Trophoblast cell (in vitro differentiated cells and primary cell): Measurements from ENCODE around the gene SPACDR.
A peak's percentile ranks its signal among the peaks of the same experiment; 100 is the strongest.

Experiments used
- DNase-seq, 2 donors: peaks; one replicate each; pipeline ENCODE4 v3.0.0-alpha.2; 2016
- H2AFZ ChIP-seq: 2 replicates; pipeline ENCODE4 v1.6.1; 2013; ENCODE audit warnings: low read length, moderate library complexity, mild to moderate bottlenecking; ENCODE audit not compliant: insufficient read depth, poor library complexity
- H2AK5ac ChIP-seq: 2 replicates; pipeline ENCODE4 v1.6.1; 2013; ENCODE audit warnings: mild to moderate bottlenecking, low read length
- H2BK120ac ChIP-seq: 2 replicates; pipeline ENCODE4 v1.6.1; 2013; ENCODE audit warnings: low read length, mild to moderate bottlenecking, moderate library complexity; ENCODE audit not compliant: insufficient read depth, poor library complexity
- H2BK12ac ChIP-seq: 2 replicates; pipeline ENCODE4 v1.6.1; 2013; ENCODE audit warnings: mild to moderate bottlenecking, low read length, moderate library complexity
- H2BK5ac ChIP-seq: 2 replicates; pipeline ENCODE4 v1.6.1; 2013; ENCODE audit warnings: low read length, low read depth, moderate library complexity, mild to moderate bottlenecking; ENCODE audit not compliant: poor library complexity
- H3K14ac ChIP-seq: 2 replicates; pipeline ENCODE4 v1.6.1; 2013; ENCODE audit warnings: mild to moderate bottlenecking, low read length
- H3K18ac ChIP-seq: 2 replicates; pipeline ENCODE4 v1.6.1; 2013; ENCODE audit warnings: mild to moderate bottlenecking, low read length
- H3K23ac ChIP-seq: 2 replicates; pipeline ENCODE4 v1.6.1; 2013; ENCODE audit warnings: low read length
- H3K27ac ChIP-seq: 2 replicates; pipeline ENCODE4 v1.5.1; 2013; ENCODE audit warnings: low read depth, mild to moderate bottlenecking, inconsistent platforms, low read length, moderate library complexity
- H3K27me3 ChIP-seq: 2 replicates; pipeline ENCODE4 v1.6.1; 2013; ENCODE audit warnings: inconsistent platforms, mild to moderate bottlenecking, low read length, moderate library complexity; ENCODE audit not compliant: insufficient read depth
- H3K36me3 ChIP-seq, 2 experiments: 1 replicate in 1 of 2; 2 replicates in 1 of 2; pipeline ENCODE4 v1.6.1; 2013; ENCODE audit warnings: low read length in 2 of 2, mild to moderate bottlenecking in 2 of 2, moderate library complexity in 1 of 2; ENCODE audit not compliant: insufficient read depth in 2 of 2, control insufficient read depth in 1 of 2
- H3K4ac ChIP-seq: 2 replicates; pipeline ENCODE4 v1.6.1; 2013; ENCODE audit warnings: low read depth, mild to moderate bottlenecking, low read length, moderate library complexity
- H3K4me1 ChIP-seq, 2 experiments: 1 replicate in 1 of 2; 2 replicates in 1 of 2; pipeline ENCODE4 v1.6.1; 2013; ENCODE audit warnings: low read length in 2 of 2, mild to moderate bottlenecking in 2 of 2, moderate library complexity in 1 of 2; ENCODE audit not compliant: insufficient read depth in 2 of 2, control insufficient read depth in 1 of 2
- H3K4me2 ChIP-seq: 2 replicates; pipeline ENCODE4 v1.6.1; 2013; ENCODE audit warnings: inconsistent platforms, mild to moderate bottlenecking, low read length, moderate library complexity
- H3K4me3 ChIP-seq: 2 replicates; pipeline ENCODE4 v1.5.1; 2013; ENCODE audit warnings: mild to moderate bottlenecking, low read depth, low read length, inconsistent platforms
- H3K79me1 ChIP-seq: one replicate; pipeline ENCODE4 v1.6.1; 2013; ENCODE audit warnings: low read length
- H3K79me2 ChIP-seq: 2 replicates; pipeline ENCODE4 v1.6.1; 2013; ENCODE audit warnings: low read length, mild to moderate bottlenecking; ENCODE audit not compliant: control insufficient read depth, insufficient read depth, poor library complexity
- H3K9ac ChIP-seq: 2 replicates; pipeline ENCODE4 v1.6.1; 2013; ENCODE audit warnings: mild to moderate bottlenecking, low read length
- H3K9me3 ChIP-seq: 2 replicates; pipeline ENCODE4 v1.6.1; 2013; ENCODE audit warnings: low read depth, mild to moderate bottlenecking, control low read depth, inconsistent platforms, low read length; ENCODE audit not compliant: insufficient read depth
- H4K12ac ChIP-seq: 2 replicates; pipeline ENCODE4 v1.6.1; 2013; ENCODE audit warnings: low read depth, mild to moderate bottlenecking, low read length, moderate library complexity
- H4K8ac ChIP-seq: 2 replicates; pipeline ENCODE4 v1.6.1; 2013; ENCODE audit warnings: low read depth, mild to moderate bottlenecking, low read length, moderate library complexity
- H4K91ac ChIP-seq: one replicate; pipeline ENCODE4 v1.6.1; 2013; ENCODE audit warnings: low read depth, mild to moderate bottlenecking, low read length, moderate library complexity
- WGBS: extraction: QIAGEN DNeasy Blood & Tissue Kit; methylation state at CpG from one replicate; pipeline ENCODE4 v1.1.7; 2013; ENCODE audit warnings: missing lambda C conversion rate; ENCODE audit not compliant: insufficient read length, insufficient coverage; ENCODE audit errors: extremely low coverage; 5-methylcytosine and 5-hydroxymethylcytosine counted together

SPACDR gene

DNA sequence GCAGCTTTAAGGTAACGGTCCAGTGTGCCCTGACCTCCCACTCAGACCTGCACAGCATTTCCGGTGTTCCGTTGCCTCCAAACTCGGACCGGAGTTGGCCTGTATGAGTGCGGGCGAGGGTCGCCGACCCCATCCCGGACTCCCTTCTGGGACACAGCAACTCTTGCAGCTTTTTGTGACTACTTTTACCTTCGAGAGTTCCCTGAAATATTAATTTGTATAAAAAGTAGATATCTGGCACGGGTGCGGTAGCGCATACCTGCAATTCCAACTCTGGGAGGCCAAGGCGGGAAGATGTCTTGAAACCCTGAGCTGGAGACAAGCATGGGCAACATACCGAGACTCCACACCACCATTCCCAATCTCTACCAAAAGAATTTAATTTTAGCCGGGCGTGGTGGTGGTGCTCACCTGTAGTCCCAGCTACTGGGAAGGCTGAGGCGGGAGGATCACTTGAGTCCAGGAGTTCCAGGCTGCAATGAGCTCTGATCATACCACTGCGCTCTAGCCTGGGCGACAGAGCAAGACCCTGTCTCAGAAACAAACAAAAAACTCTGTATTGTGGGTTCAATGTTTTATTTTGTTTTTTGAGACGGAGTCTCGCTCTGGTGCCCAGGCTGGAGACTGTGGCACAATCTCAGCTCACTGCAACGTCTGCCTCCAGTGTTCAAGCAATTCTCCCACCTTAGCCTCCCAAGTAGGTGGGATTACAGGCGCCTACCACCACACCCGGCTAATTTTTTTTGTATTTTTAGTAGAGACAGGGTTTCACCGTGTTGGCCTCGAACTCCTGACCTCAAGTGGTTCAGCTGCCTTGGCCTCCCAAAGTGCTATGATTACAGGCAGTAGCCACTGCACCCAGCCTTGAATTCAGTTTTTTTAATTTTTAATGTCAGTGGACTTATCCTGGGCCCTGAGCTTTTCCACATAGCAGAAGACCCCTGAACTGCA lies 26.6 kb downstream of the SPACDR start:
- H4K91ac ChIP-seq, result peak overlapping the region; percentile 49
- WGBS, result no CpG with 5 or more reads among the region's 28 CpGs
- peaks cover 20 to 24% of the 10 kb centered on the region in 2 experiments for H3K36me3 ChIP-seq
- no peaks in the 10 kb centered on the region for H3K27me3 ChIP-seq
- H3K18ac ChIP-seq, result no peak overlapping the region
- no peak overlapping the region for H3K27ac ChIP-seq
- H2BK5ac ChIP-seq, result no peak overlapping the region
- no peak overlapping the region for H2AFZ ChIP-seq
- peaks cover 7% of the 10 kb centered on the region for H3K79me2 ChIP-seq
- no peak overlapping the region for H2BK120ac ChIP-seq
- H3K4me1 ChIP-seq, result peaks cover 4 to 10% of the 10 kb centered on the region in 2 experiments
- no peak overlapping the region for H3K14ac ChIP-seq
- peaks cover 9% of the 10 kb centered on the region for H3K79me1 ChIP-seq
- no peak for DNase-seq
- H3K4ac ChIP-seq, result no peak overlapping the region
- H3K4me2 ChIP-seq, result no peak overlapping the region
- no peak overlapping the region for H2BK12ac ChIP-seq
- H2AK5ac ChIP-seq, result peak overlapping the region; percentile 90
- no peak overlapping the region for H3K23ac ChIP-seq
- no peak overlapping the region for H3K4me3 ChIP-seq
- peak overlapping the region; percentile 71 for H4K8ac ChIP-seq
- H3K9me3 ChIP-seq, result no peaks in the 10 kb centered on the region
- no peak overlapping the region for H3K9ac ChIP-seq
- H4K12ac ChIP-seq, result peak overlapping the region; percentile 13

DNA sequence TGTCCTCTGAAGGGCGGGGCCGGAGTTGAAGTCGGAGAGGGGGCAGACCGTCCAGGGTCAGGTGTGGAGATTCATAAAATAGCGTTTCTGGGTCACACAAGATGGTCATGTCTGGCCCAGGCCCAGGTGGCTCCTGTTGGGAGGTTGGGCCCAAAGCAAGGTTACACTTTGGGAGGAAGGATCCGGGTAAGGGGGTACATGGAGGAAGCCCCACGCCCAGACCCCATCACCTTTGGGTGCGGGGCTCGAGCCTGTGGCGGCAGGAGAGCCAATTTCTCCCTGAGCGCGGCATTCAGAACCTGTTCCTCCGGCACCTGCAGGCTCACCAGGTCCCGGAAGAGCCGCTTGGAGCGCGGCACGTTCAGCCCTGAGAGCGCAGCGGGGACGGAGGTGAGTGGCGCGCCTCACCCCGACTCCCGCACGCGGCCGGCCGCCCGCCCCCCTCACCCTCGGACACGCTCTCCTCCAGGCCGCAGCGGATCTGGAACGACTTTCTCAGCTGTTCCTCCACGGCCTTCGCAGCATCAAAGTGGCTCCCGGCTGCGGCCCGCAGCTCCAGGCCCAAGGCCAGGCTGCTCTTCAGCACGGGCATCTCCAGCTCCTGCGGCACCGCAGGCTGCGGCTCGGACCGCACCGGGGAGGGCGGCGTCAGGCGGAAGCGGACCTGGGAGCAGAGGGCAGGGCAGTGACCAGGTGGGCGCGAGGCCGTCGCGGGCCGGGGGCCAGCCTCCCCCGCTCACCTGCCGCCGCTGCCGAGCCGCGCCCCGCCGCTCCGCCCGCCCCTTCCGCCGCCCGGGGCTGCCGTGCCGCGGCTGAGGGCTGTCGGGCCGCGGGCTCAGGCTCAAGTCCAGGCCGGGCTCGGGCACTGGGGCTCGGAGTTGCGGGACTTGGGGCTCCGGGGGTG lies 28.4 kb downstream of the SPACDR start:
- WGBS, result no CpG with 5 or more reads among the region's 81 CpGs
- H3K9me3 ChIP-seq, result no peaks in the 10 kb centered on the region
- H3K79me1 ChIP-seq, result peaks cover 9% of the 10 kb centered on the region

DNA sequence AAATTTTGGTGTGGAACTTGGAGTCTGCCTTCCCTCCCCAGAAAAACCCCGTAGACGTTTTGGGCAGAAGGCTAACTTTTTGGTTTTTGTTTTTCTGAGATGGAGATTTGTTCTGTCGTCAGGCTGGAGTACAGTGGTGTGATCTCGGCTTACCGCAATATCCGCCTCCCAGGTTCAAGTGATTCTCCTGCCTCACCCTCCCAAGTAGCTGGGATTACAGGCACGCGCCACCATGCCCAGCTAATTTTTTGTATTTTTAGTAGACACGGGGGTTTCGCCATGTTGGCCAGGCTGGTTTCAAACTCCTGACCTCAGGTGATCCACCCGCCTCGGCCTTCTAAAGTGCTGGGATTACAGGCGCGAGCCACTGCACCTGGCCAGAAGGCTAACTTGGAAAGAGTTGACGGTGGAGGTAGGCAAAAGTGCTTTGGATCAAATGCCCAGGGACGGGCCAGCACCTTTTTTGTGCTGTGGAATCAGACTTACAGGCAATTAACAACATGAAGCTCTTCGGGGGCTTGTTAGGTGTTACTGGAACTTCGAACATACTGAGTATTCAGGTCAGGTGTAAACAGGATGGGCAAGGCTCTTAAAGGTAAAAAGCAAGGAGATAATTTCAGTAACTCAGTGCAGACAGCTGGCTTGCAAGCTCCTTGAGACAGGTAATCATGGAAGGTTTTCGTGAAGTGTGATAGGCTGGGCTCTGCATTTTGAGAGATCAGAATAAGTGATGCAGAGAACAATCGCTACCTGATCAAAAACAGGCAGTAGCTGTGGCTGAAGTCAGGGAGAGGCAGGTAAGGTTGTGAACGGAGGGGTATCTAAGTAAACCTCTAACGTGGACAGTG lies 29.5 kb downstream of the SPACDR start:
- Histone ChIP-seq H4K8ac (no peak overlapping the region), H3K27me3 (no peaks in the 10 kb centered on the region), H2BK120ac (no peak overlapping the region), H3K79me2 (peaks cover 14% of the 10 kb centered on the region), H3K36me3 (peaks cover 33 to 34% of the 10 kb centered on the region in 2 experiments), H3K4ac (no peak overlapping the region), H3K4me2 (peak overlapping the region; percentile 79), H3K4me1 (peaks cover 17 to 20% of the 10 kb centered on the region in 2 experiments), H3K18ac (no peak overlapping the region), H2BK5ac (no peak overlapping the region), H3K9ac (peak overlapping the region; percentile 29), H3K9me3 (no peaks in the 10 kb centered on the region), H3K4me3 (no peak overlapping the region), H3K79me1 (peaks cover 16% of the 10 kb centered on the region), H2BK12ac (no peak overlapping the region), H2AFZ (no peak overlapping the region), H2AK5ac (no peak overlapping the region), H3K23ac (no peak overlapping the region), H4K12ac (no peak overlapping the region), H3K27ac (no peak overlapping the region), H4K91ac (no peak overlapping the region), H3K14ac (no peak overlapping the region)
- no peak for DNase-seq
- WGBS, result no CpG with 5 or more reads among the region's 22 CpGs

More for the DNA sequence above, 28.4 kb downstream of the SPACDR start:
- H3K4ac ChIP-seq, result peak overlapping the region; percentile 69
- peak overlapping the region; percentile 79 for H3K14ac ChIP-seq
- peak overlapping the region; percentile 93 for H2BK120ac ChIP-seq
- H3K23ac ChIP-seq, result no peak overlapping the region
- peaks cover 33 to 34% of the 10 kb centered on the region in 2 experiments for H3K36me3 ChIP-seq
- H3K9ac ChIP-seq, result peak overlapping the region; percentile 93
- peak overlapping the region; percentile 80 for H4K8ac ChIP-seq
- H2AK5ac ChIP-seq, result peak overlapping the region; percentile 89
- H3K27ac ChIP-seq, result peak overlapping the region; percentile 92
- H3K18ac ChIP-seq, result peak overlapping the region; percentile 22
- H2BK12ac ChIP-seq, result peak overlapping the region; percentile 21
- H3K4me2 ChIP-seq, result peak overlapping the region; percentile 79
- no peaks in the 10 kb centered on the region for H3K27me3 ChIP-seq
- peak overlapping the region; percentile 92 for H3K4me3 ChIP-seq
- H2BK5ac ChIP-seq, result peak overlapping the region; percentile 95
- peaks cover 14 to 16% of the 10 kb centered on the region in 2 experiments for H3K4me1 ChIP-seq
- H2AFZ ChIP-seq, result peak overlapping the region; percentile 40
- peak; percentile 40 to 70 for DNase-seq
- peak overlapping the region; percentile 93 for H4K91ac ChIP-seq
- peaks cover 8% of the 10 kb centered on the region for H3K79me2 ChIP-seq
- H4K12ac ChIP-seq, result peak overlapping the region; percentile 28
